GM19351 (cell line): ENCODE measurements around the gene CARS1.
"Not testable (repeated sequence)": the region's sequence is repeated elsewhere in the genome, so short reads cannot be mapped to it uniquely, and the experiment has no call there.

ENCODE experiments used
- ATAC-seq: cut with Tn5 transposase; IDR thresholded peaks from one replicate; pipeline ENCODE4 v1.9.1; 2021; ENCODE audit warnings: mild to moderate bottlenecking, moderate library complexity; ENCODE audit not compliant: unreplicated experiment

The CARS1 gene

GRCh38 chr11:3063876-3064275, 6.7 kb upstream of the CARS1 start:
- ATAC-seq, result not testable (repeated sequence)

DNA sequence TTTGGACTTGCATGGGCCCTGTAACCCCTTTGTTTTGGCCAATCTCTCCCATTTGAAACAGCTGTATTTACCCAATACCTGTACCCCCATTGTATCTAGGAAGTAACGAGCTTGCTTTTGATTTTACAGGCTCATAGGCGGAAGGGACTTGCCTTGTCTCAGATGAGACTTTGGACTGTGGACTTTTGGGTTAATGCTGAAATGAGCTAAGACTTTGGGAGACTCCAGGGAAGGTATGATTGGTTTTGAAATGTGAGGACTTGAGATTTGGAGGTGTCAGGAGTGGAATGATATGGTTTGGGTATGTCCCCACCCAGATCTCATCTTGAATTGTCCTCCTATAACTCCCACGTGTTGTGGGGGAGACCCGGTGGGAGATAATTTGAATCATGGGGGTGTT, 6.2 kb upstream of the CARS1 start:
- not testable (repeated sequence) for ATAC-seq

- no peak for ATAC-seq
Measured at GRCh38 chr11:3060436-3061025, 3.3 kb upstream of the CARS1 start.

- ATAC-seq, result no peak
Measured at GRCh38 chr11:3058753-3059664, 1.8 kb upstream of the CARS1 start.

- no peak for ATAC-seq
Measured at GRCh38 chr11:3056296-3057068, 741 bp downstream of the CARS1 start.

- no peak for ATAC-seq
Measured at GRCh38 chr11:3055891-3056290, 1.3 kb downstream of the CARS1 start.

GRCh38 chr11:3052567-3052966, 4.7 kb downstream of the CARS1 start:
- ATAC-seq, result no peak

GRCh38 chr11:3052109-3052479, 5.1 kb downstream of the CARS1 start:
- no peak for ATAC-seq

DNA sequence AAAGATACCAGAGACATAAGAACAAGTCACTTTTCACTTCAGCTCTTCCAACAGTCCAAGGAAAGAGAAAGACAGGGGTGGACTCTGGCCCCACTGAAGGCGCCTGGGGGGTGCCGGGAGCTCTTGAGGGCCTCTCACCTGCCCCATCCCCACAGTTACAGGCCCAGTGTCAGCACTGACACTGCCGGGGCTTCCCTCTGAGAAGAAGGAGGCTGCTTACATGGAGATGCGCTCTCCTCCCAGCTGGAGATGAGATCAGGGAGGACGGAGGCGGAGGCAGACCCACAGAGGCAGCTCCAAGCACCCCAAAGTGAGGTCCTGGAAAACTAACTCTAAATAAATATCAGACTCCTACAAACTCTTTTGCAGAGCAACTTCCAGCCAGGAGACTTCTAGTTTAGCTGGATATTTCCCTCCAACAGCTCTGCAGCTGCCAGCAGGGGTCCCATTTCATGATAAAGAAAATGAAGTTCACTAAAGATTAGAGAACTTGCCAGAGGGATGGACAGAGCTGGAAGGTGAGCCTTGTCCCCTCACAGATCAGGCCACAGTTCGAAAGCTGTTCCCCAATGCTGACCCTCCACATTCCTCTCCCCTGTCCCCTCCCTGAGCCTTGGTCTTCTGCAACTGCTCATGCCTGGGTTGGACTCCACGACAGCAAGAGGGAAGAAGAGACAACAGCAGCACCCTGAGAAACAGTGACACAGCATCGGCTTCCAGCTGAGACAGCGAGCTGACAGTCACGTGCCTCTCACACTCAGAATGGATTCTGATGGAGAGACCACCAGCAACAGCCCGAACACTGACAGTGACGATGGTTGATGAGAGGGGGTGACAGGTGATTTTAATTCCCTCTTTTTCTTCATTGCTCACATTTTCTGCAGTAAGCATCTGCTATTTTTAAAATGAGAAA, 5.8 kb downstream of the CARS1 start:
- ATAC-seq, result no peak

GRCh38 chr11:3050386-3051195, 6.6 kb downstream of the CARS1 start:
- no peak for ATAC-seq

- peak; percentile 94 for ATAC-seq
Measured at GRCh38 chr11:3049430-3050243, 7.6 kb downstream of the CARS1 start.

DNA sequence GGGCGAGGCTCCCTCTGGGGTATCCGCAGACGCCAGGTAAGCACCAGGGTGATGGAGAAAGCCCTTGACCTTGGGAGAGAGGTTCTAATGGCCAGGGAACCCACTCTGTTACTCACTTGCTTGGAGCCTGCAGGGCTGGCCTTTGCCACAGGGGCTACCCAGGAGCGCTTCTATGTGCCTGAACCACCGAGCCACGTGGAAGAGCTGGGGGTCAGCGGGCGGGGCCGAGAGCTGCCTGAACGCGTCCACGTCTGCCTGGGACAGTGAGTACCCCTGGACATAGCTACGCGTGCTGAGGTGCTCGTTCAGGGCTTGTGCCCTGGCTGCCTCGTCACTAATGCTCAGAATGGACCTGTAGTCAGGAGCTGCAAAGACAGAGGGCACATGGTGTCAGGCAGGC, 9.6 kb downstream of the CARS1 start:
- ATAC-seq, result no peak

GRCh38 chr11:3046641-3047040, 10.6 kb downstream of the CARS1 start:
- no peak for ATAC-seq

DNA sequence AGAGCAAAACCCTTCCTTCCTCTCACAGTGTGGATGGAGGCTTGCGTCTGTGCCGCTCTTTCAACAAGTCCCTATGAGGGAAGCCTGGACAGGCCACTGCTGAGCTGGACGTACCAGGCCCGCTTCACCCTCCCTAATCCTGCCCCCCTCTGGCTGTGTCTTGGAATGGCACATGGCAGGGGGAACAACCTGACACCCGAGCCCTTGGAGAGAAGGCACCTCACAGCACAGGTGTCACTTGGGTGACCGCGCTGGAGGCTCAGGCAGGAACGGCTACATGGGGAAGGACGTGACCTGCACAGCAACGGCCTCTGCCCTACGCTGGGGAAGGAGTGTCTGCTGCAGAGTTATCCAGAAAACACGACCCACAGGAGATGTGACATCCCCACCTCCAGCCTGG, 11.0 kb downstream of the CARS1 start:
- no peak for ATAC-seq

GRCh38 chr11:3044915-3045314, 12.3 kb downstream of the CARS1 start:
- ATAC-seq, result no peak

DNA sequence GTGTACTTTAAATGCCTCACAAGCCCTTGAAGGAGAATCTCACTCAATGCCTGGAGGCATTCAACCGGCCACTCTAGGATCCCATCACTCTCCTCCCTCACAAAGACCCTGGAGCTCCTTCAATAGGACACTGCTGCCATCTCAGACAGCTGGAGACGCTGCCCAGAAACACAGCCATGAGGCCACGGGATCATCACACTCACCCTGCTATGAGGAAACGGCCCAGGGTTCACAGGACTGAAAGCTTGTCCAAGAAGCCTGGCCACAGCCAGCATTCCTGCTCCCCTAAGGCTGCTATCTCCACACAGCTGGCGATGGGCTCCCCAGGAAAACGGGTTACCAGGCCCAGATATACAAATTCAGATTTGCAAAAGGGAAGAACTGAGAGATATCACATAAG, 13.2 kb downstream of the CARS1 start:
- ATAC-seq, result no peak

DNA sequence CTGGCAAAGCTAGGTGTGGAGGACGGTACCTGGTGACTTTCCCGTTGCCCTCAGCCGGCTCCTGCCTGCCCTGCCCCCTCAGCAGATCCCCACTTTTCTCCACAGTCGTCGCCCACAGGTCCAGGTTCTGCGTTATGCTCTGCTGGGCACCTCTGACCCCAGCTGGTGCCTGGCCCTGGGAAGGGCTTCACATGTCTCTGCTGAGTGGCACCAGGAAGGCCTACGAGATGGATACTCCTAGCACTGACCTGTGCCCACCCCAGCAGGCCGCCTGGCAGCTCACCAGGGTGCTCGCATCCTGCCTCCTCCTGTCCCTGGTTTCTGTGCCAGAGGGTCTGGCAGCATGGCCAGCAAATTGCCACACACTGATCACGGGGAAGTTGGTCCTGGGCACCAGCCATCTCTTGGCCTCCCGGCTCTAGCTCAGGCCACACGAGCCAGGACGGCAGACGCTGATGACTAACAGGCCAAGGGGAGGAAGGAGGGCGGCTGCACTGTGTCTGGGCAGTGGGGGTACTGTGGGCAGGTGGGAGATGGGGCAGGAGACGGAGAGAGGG, 13.8 kb downstream of the CARS1 start:
- ATAC-seq, result no peak

DNA sequence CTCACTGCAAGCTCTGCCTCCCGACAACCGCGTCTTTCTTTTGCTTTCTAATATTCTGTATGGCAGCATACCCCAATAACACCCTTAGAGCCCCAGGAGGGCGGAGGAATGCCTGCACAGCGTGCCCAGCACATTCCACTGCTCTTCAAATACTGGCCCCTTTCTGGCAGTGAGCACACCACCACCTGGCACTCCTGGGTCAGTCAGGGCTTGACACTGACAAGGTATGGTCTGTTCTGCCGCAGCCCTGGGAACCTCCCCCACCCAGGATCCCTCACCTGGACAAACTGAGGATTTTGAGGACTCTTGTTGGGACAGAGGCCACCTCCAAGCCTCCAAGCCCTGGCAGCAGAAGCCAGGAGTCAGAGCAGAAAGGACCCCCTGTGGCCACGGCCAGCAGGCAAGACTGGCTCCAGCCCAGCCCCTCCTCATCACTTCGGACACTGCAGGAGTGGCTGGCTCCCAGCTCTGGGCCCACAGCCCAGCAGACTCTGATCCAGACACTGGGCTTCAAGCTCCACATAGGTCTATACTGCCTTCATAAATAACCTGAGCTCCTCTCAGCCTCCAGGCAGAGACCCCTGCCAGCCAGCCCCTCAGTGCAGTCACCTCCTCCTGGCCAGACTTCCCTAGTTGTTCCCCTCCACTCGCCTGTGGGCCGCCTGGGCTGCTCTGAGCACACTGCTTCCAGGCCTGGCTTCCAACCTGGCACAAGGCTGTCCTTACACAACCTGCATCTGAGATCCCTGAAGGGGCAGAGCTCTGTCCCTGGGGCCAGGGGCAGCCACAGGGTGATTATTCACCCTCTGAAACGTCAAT, 14.5 kb downstream of the CARS1 start:
- ATAC-seq, result no peak
